ENCODE measurements around the gene TPBGL.

Gene TPBGL

GRCh38 chr11:75277211-75277805, 36.7 kb downstream of the TPBGL start:
- H3K9ac ChIP-seq (ENCODE audit: low read depth, low read length) = no peak overlapping the region
- no peak overlapping the region for H3K4me3 ChIP-seq (ENCODE audit: low read length)
- no peaks in the 10 kb centered on the region for H3K9me3 ChIP-seq (ENCODE audit: insufficient read depth, low read depth, low read length)
- no peaks in the 10 kb centered on the region for H3K4me1 ChIP-seq (ENCODE audit: insufficient read depth, low read length)
- peaks cover 3% of the 10 kb centered on the region; the same call in 1 of the 2 replicates for H3K36me3 ChIP-seq (ENCODE audit: insufficient read depth, low read depth, low read length)
- H3K27me3 ChIP-seq (ENCODE audit: insufficient read depth, low read length) = no peaks in the 10 kb centered on the region
- H3K27ac ChIP-seq (ENCODE audit: low read length) = no peak overlapping the region

GRCh38 chr11:75277991-75278790, 37.6 kb downstream of the TPBGL start:
- Histone ChIP-seq H3K4me1 (ENCODE audit: insufficient read depth, low read length) (no peaks in the 10 kb centered on the region), H3K4me3 (ENCODE audit: low read length) (no peak overlapping the region), H3K9me3 (ENCODE audit: insufficient read depth, low read depth, low read length) (no peaks in the 10 kb centered on the region), H3K27ac (ENCODE audit: low read length) (no peak overlapping the region), H3K9ac (ENCODE audit: low read depth, low read length) (no peak overlapping the region), H3K27me3 (ENCODE audit: insufficient read depth, low read length) (no peaks in the 10 kb centered on the region), H3K36me3 (ENCODE audit: insufficient read depth, low read depth, low read length) (peaks cover 3% of the 10 kb centered on the region; the same call in 1 of the 2 replicates)

GRCh38 chr11:75279273-75279672, 38.7 kb downstream of the TPBGL start:
- Histone ChIP-seq H3K9ac (ENCODE audit: low read depth, low read length) (no peak overlapping the region), H3K4me1 (ENCODE audit: insufficient read depth, low read length) (peaks cover 3% of the 10 kb centered on the region; the same call in 1 of the 2 replicates), H3K27ac (ENCODE audit: low read length) (no peak overlapping the region), H3K36me3 (ENCODE audit: insufficient read depth, low read depth, low read length) (no peaks in the 10 kb centered on the region; the same call in 1 of the 2 replicates), H3K27me3 (ENCODE audit: insufficient read depth, low read length) (no peaks in the 10 kb centered on the region), H3K4me3 (ENCODE audit: low read length) (no peak overlapping the region), H3K9me3 (ENCODE audit: insufficient read depth, low read depth, low read length) (no peaks in the 10 kb centered on the region)

GRCh38 chr11:75280227-75280701, 39.7 kb downstream of the TPBGL start:
- Histone ChIP-seq H3K36me3 (ENCODE audit: insufficient read depth, low read depth, low read length) (no peaks in the 10 kb centered on the region; the same call in 1 of the 2 replicates), H3K9me3 (ENCODE audit: insufficient read depth, low read depth, low read length) (no peaks in the 10 kb centered on the region), H3K4me3 (ENCODE audit: low read length) (no peak overlapping the region), H3K9ac (ENCODE audit: low read depth, low read length) (no peak overlapping the region), H3K27me3 (ENCODE audit: insufficient read depth, low read length) (no peaks in the 10 kb centered on the region), H3K4me1 (ENCODE audit: insufficient read depth, low read length) (peaks cover 3% of the 10 kb centered on the region; the same call in 1 of the 2 replicates), H3K27ac (ENCODE audit: low read length) (no peak overlapping the region)

DNA sequence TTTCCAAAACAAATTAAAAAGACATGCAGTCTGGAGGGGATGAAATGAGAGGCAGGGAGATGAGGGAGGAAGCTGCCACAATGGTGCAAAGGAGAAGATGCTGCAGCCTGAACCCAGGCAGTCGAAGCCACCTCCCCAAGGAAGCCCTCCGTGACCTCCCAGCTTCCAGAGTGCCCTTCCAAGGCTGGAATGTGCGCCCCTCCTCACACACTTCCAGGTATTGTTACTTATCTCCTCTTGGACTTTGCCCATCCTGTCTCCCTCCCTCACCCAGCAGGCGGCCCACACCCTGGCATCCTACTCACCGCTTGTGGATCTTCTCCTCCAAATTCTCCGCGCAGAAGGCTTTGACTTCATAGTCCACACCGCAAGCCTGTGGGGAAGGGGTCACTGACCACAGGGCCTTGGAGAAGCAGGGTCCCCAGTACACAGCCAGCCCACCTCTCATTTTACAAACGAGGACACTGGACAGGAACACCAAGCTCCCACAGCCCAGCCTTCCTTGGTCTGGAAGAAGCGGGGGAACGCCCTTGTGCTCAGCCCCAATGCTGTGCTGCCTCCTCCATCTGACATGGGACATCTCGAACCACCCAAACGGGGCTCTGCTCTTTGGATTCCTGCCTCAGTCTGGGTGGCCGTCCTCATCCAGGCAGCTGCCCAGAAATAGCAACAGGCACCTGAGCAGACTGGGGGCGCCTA, 40.3 kb downstream of the TPBGL start:
- Histone ChIP-seq H3K9me3 (ENCODE audit: insufficient read depth, low read depth, low read length) (no peaks in the 10 kb centered on the region), H3K4me3 (ENCODE audit: low read length) (no peak overlapping the region), H3K4me1 (ENCODE audit: insufficient read depth, low read length) (peaks cover 3% of the 10 kb centered on the region; the same call in 1 of the 2 replicates), H3K27ac (ENCODE audit: low read length) (no peak overlapping the region), H3K9ac (ENCODE audit: low read depth, low read length) (no peak overlapping the region), H3K36me3 (ENCODE audit: insufficient read depth, low read depth, low read length) (no peaks in the 10 kb centered on the region; the same call in 1 of the 2 replicates), H3K27me3 (ENCODE audit: insufficient read depth, low read length) (no peaks in the 10 kb centered on the region)

GRCh38 chr11:75281469-75282095, 41.0 kb downstream of the TPBGL start:
- Histone ChIP-seq H3K27ac (ENCODE audit: low read length) (no peak overlapping the region), H3K9me3 (ENCODE audit: insufficient read depth, low read depth, low read length) (no peaks in the 10 kb centered on the region), H3K4me3 (ENCODE audit: low read length) (no peak overlapping the region), H3K27me3 (ENCODE audit: insufficient read depth, low read length) (no peaks in the 10 kb centered on the region), H3K9ac (ENCODE audit: low read depth, low read length) (no peak overlapping the region), H3K4me1 (ENCODE audit: insufficient read depth, low read length) (peaks cover 3% of the 10 kb centered on the region; the same call in 1 of the 2 replicates), H3K36me3 (ENCODE audit: insufficient read depth, low read depth, low read length) (no peaks in the 10 kb centered on the region; the same call in 1 of the 2 replicates)

GRCh38 chr11:75283391-75283931, 42.9 kb downstream of the TPBGL start:
- no peak overlapping the region for H3K9ac ChIP-seq (ENCODE audit: low read depth, low read length)
- no peaks in the 10 kb centered on the region; the same call in 1 of the 2 replicates for H3K36me3 ChIP-seq (ENCODE audit: insufficient read depth, low read depth, low read length)
- no peaks in the 10 kb centered on the region for H3K9me3 ChIP-seq (ENCODE audit: insufficient read depth, low read depth, low read length)
- H3K4me3 ChIP-seq (ENCODE audit: low read length) = no peak overlapping the region
- peaks cover 3% of the 10 kb centered on the region; the same call in 1 of the 2 replicates for H3K4me1 ChIP-seq (ENCODE audit: insufficient read depth, low read length)
- H3K27me3 ChIP-seq (ENCODE audit: insufficient read depth, low read length) = no peaks in the 10 kb centered on the region
- no peak overlapping the region for H3K27ac ChIP-seq (ENCODE audit: low read length)

DNA sequence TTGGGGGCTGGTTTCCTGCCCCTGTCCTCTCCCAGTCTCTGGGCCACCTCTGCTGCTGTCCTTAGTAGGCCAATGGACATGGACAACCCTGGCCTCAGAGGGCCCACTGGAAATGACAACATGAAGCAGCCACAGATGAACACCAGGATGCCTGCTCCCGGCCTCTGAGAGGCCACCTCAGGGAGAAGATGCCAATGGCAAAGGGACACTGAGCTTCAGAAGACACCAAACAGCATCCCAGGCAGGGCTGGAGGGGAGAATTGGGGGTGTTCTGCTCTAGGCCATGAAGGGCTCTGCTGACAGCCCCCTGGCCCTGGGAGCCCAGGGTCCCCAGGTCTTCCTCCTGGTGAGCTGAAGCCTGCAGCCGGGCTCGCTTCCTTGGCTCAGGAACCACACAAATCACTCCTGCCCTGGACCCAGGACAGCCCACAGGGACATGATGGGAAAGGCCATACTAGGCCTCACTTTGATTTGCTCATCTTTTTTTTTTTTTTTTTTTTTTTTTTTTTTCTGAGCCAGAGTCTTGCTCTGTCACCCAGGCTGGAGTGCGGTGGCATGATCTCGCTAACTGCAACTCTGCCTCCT, 45.3 kb downstream of the TPBGL start:
- Histone ChIP-seq H3K36me3 (ENCODE audit: insufficient read depth, low read depth, low read length) (no peaks in the 10 kb centered on the region; the same call in 1 of the 2 replicates), H3K27ac (ENCODE audit: low read length) (no peak overlapping the region), H3K9ac (ENCODE audit: low read depth, low read length) (no peak overlapping the region)

GRCh38 chr11:75286826-75287465, 46.4 kb downstream of the TPBGL start:
- Histone ChIP-seq H3K9me3 (ENCODE audit: insufficient read depth, low read depth, low read length) (no peaks in the 10 kb centered on the region), H3K4me1 (ENCODE audit: insufficient read depth, low read length) (peaks cover 3% of the 10 kb centered on the region; the same call in 1 of the 2 replicates), H3K9ac (ENCODE audit: low read depth, low read length) (no peak overlapping the region), H3K36me3 (ENCODE audit: insufficient read depth, low read depth, low read length) (no peaks in the 10 kb centered on the region), H3K27me3 (ENCODE audit: insufficient read depth, low read length) (no peaks in the 10 kb centered on the region), H3K4me3 (ENCODE audit: low read length) (no peak overlapping the region), H3K27ac (ENCODE audit: low read length) (no peak overlapping the region)

More for the DNA sequence above, 45.3 kb downstream of the TPBGL start:
- H3K27me3 ChIP-seq (ENCODE audit: insufficient read depth, low read length) = no peaks in the 10 kb centered on the region
- H3K9me3 ChIP-seq (ENCODE audit: insufficient read depth, low read depth, low read length) = no peaks in the 10 kb centered on the region
- H3K4me1 ChIP-seq (ENCODE audit: insufficient read depth, low read length) = peaks cover 3% of the 10 kb centered on the region; the same call in 1 of the 2 replicates
- H3K4me3 ChIP-seq (ENCODE audit: low read length) = no peak overlapping the region

GRCh38 chr11:75287579-75287978, 47.0 kb downstream of the TPBGL start:
- Histone ChIP-seq H3K27ac (ENCODE audit: low read length) (no peak overlapping the region), H3K9ac (ENCODE audit: low read depth, low read length) (no peak overlapping the region), H3K36me3 (ENCODE audit: insufficient read depth, low read depth, low read length) (no peaks in the 10 kb centered on the region), H3K27me3 (ENCODE audit: insufficient read depth, low read length) (no peaks in the 10 kb centered on the region), H3K4me3 (ENCODE audit: low read length) (no peak overlapping the region), H3K9me3 (ENCODE audit: insufficient read depth, low read depth, low read length) (no peaks in the 10 kb centered on the region), H3K4me1 (ENCODE audit: insufficient read depth, low read length) (peaks cover 3% of the 10 kb centered on the region; the same call in 1 of the 2 replicates)
